HEK293 (cell line): ENCODE measurements around the gene FYCO1.

Source experiments
- CTCF ChIA-PET: fragments of 350-600 bp; formaldehyde crosslinking; extraction: SDS; loops from one replicate; lab custom pipeline; 2021; ENCODE audit warnings: antibody characterized with exemption; lab: Yijun Ruan, JAX
- POLR2A ChIA-PET: fragments of 300-600 bp; formaldehyde crosslinking; extraction: SDS; loops from one replicate; lab custom pipeline; 2020; ENCODE audit warnings: antibody characterized with exemption, inconsistent platforms; lab: Yijun Ruan, JAX
- H3K27ac ChIP-seq: fragments of 200-500 bp; sonication (Bioruptor generic); 2 replicates; pipeline ENCODE4 v1.5.1; 2014; ENCODE audit warnings: low read depth, low read length, control low read depth, inconsistent platforms; ENCODE audit errors: extremely low read depth
- H3K36me3 ChIP-seq, 2 experiments: fragments of 200-500 bp in 1 of 2; sonication (Bioruptor generic) in 1 of 2; 1 replicate in 1 of 2; 2 replicates in 1 of 2; pipeline ENCODE4 v1.5.1; 2014 to 2017; ENCODE audit warnings: inconsistent platforms in 2 of 2, low read length in 2 of 2; ENCODE audit not compliant: control insufficient read depth in 2 of 2, insufficient read depth in 1 of 2
- H3K4me1 ChIP-seq: fragments of 200-500 bp; sonication (Bioruptor generic); 2 replicates; pipeline ENCODE4 v1.5.1; 2014; ENCODE audit warnings: mild to moderate bottlenecking, low read length, inconsistent platforms; ENCODE audit not compliant: control insufficient read depth, insufficient read depth
- H3K4me3 ChIP-seq: 2 replicates; pipeline ENCODE4 v1.5.1; 2011; ENCODE audit warnings: low read depth, mild to moderate bottlenecking, control low read depth, low read length, moderate library complexity
- H3K9me3 ChIP-seq: fragments of 200-500 bp; sonication (Bioruptor generic); 2 replicates; pipeline ENCODE4 v1.5.1; 2014; ENCODE audit warnings: low read depth, low read length, inconsistent platforms; ENCODE audit not compliant: control insufficient read depth, insufficient read depth
- AEBP2 ChIP-seq: fragments of 450-650 bp; formaldehyde crosslinking; IDR thresholded peaks from 2 replicates; pipeline ENCODE4 v1.5.1; 2016; ENCODE audit warnings: missing biosample characterization, missing genetic modification characterization, borderline replicate concordance
- GLIS2 ChIP-seq: fragments of 450-650 bp; formaldehyde crosslinking; IDR thresholded peaks from 2 replicates; pipeline ENCODE4 v1.5.1; 2016; ENCODE audit warnings: missing biosample characterization, missing genetic modification characterization
- TSHZ1 ChIP-seq: fragments of 450-650 bp; formaldehyde crosslinking; IDR thresholded peaks from 2 replicates; pipeline ENCODE4 v1.5.1; 2016; ENCODE audit warnings: missing biosample characterization, missing genetic modification characterization, borderline replicate concordance
- ZFHX2 ChIP-seq: fragments of 450-650 bp; formaldehyde crosslinking; conservative IDR thresholded peaks from 2 replicates; pipeline ENCODE4 v1.5.1; 2016; ENCODE audit warnings: missing biosample characterization, missing genetic modification characterization
- ZNF223 ChIP-seq: fragments of 450-650 bp; formaldehyde crosslinking; IDR thresholded peaks from 2 replicates; pipeline ENCODE4 v1.5.1; 2016; ENCODE audit warnings: missing biosample characterization, missing genetic modification characterization
- ZNF266 ChIP-seq: fragments of 450-650 bp; formaldehyde crosslinking; IDR thresholded peaks from 2 replicates; pipeline ENCODE4 v1.5.1; 2016; ENCODE audit warnings: missing biosample characterization, missing genetic modification characterization, low read depth
- ZNF274 ChIP-seq, 2 experiments: fragments of 200-500 bp in 1 of 2; fragments of 450-650 bp in 1 of 2; sonication (Bioruptor generic) in 1 of 2; formaldehyde crosslinking in 1 of 2; IDR thresholded peaks; 2 replicates each; pipeline versions ENCODE4 v1.5.1 to v1.6.1; 2014 to 2016; ENCODE audit warnings: borderline replicate concordance in 1 of 2, inconsistent platforms in 1 of 2, low read length in 1 of 2, missing biosample characterization in 1 of 2, missing genetic modification characterization in 1 of 2
- ZNF398 ChIP-seq: fragments of 450-650 bp; formaldehyde crosslinking; IDR thresholded peaks from 2 replicates; pipeline ENCODE4 v1.5.1; 2017; ENCODE audit warnings: missing biosample characterization, missing genetic modification characterization
- ZNF560 ChIP-seq: fragments of 450-650 bp; formaldehyde crosslinking; IDR thresholded peaks from 2 replicates; pipeline ENCODE4 v1.5.1; 2017; ENCODE audit warnings: missing biosample characterization, missing genetic modification characterization, borderline replicate concordance
- ZNF623 ChIP-seq: fragments of 450-650 bp; formaldehyde crosslinking; IDR thresholded peaks from 2 replicates; pipeline ENCODE4 v1.5.1; 2016; ENCODE audit warnings: missing biosample characterization, missing genetic modification characterization
- ZNF768 ChIP-seq: fragments of 450-650 bp; formaldehyde crosslinking; IDR thresholded peaks from 2 replicates; pipeline ENCODE4 v1.5.1; 2018; ENCODE audit warnings: missing biosample characterization, mild to moderate bottlenecking, missing genetic modification characterization
- ZNF843 ChIP-seq: fragments of 450-650 bp; formaldehyde crosslinking; IDR thresholded peaks from 2 replicates; pipeline ENCODE4 v1.5.1; 2016; ENCODE audit warnings: missing biosample characterization, missing genetic modification characterization
- TF ChIP-seq, protein P1 (sequence below): fragments of 450-650 bp; formaldehyde crosslinking; IDR thresholded peaks from 2 replicates; pipeline ENCODE4 v1.5.1; 2016; ENCODE audit warnings: missing biosample characterization, missing genetic modification characterization
- TF ChIP-seq, protein P2 (sequence below): fragments of 450-650 bp; formaldehyde crosslinking; IDR thresholded peaks from 2 replicates; pipeline ENCODE4 v1.5.1; 2017; ENCODE audit warnings: missing biosample characterization, missing genetic modification characterization

FYCO1 gene

DNA sequence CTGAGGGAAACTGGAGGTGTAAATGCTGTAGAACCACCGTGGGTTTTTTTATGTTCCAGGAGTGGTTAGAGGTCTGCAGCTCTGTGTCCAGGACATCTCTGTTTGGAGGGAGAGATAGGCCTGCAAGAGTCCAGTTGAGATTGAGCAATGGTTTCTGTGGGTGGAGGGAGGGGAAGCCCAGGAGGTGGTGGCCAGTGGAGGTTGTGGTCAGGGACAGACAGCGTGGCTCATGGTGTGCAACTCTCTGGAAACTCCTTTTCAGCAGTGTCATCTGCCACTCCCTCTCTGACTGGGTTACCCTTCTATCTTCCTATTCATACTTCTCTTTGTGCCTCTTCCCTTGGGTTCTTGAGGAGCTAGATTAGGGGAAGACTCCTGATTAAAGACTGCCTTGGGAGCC, 22.1 kb upstream of the FYCO1 start (continued):
- TF ChIP-seq, protein P1, sequence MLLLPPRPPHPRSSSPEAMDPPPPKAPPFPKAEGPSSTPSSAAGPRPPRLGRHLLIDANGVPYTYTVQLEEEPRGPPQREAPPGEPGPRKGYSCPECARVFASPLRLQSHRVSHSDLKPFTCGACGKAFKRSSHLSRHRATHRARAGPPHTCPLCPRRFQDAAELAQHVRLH (tag by site-specific recombination): no peak
- TF ChIP-seq, all 188 proteins: peak for 0

DNA sequence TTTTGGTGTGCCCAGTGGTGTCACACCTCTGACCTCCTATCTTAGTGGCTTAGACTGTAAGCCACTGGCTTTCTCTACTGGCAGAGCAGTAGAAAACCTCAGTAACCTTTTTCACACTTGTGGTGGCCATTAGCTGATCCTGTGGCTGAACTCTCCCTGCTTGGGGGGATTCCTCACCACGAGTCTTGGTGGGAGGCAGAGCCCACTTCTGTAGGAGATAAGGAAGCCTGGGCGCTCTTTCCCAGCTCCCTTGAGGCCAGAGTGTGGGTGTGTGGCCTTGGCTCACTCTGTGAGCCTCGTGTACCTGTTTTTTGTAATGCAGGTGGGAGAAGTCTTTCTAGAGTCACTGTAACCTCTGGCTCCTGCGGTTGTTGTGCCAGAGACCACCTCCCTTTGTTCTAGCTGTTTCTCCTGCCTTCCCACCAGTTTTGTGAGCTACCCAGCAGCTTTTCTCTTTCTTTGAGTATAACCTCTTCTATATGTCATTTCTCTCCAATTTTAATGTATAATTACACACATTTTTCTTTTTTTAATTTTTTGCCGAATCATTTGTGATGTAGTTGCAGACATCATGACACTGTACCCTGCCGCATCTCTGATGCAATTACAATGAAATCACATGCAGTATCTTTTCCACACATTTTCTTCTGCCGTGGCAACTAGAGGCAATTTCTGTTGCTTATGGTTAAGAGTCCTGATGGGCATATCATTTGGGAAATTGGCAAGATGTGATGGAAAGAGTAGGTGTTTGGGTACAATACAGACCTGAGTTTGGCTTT, 17.9 kb upstream of the FYCO1 start:
- Histone ChIP-seq H3K9me3 (no peaks in the 10 kb centered on the region), H3K4me1 (no peaks in the 10 kb centered on the region), H3K36me3 (no peaks in the 10 kb centered on the region), H3K4me3 (no peak overlapping the region), H3K27ac (no peak overlapping the region)
- ChIA-PET POLR2A (no interaction called here), CTCF (no interaction called here)
- TF ChIP-seq ZNF560 (tag by site-specific recombination): no peak
- TF ChIP-seq ZNF223: no peak
- TF ChIP-seq TSHZ1 (tag by site-specific recombination): no peak
- no peak for TF ChIP-seq ZNF843 (tag by site-specific recombination)
- no peak for TF ChIP-seq ZNF274 (IDR thresholded peaks at IDR 0.05; ENCODE audit: low read length)
- no peak for TF ChIP-seq ZNF274 (tag by site-specific recombination; IDR thresholded peaks at IDR 0.05; ENCODE audit: borderline replicate concordance)
- TF ChIP-seq ZFHX2 (tag by site-specific recombination): no peak
- no peak for TF ChIP-seq ZNF623
- TF ChIP-seq ZNF398 (tag by site-specific recombination): no peak
- TF ChIP-seq, protein P2, sequence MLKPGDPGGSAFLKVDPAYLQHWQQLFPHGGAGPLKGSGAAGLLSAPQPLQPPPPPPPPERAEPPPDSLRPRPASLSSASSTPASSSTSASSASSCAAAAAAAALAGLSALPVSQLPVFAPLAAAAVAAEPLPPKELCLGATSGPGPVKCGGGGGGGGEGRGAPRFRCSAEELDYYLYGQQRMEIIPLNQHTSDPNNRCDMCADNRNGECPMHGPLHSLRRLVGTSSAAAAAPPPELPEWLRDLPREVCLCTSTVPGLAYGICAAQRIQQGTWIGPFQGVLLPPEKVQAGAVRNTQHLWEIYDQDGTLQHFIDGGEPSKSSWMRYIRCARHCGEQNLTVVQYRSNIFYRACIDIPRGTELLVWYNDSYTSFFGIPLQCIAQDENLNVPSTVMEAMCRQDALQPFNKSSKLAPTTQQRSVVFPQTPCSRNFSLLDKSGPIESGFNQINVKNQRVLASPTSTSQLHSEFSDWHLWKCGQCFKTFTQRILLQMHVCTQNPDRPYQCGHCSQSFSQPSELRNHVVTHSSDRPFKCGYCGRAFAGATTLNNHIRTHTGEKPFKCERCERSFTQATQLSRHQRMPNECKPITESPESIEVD (tag by site-specific recombination): no peak
- no peak for TF ChIP-seq ZNF266
- TF ChIP-seq ZNF768 (tag by site-specific recombination): no peak
- TF ChIP-seq GLIS2 (tag by site-specific recombination): no peak
- no peak for TF ChIP-seq AEBP2 (tag by site-specific recombination)
